K562 (cell line): ENCODE measurements around the gene TPGS1.

Experiments
- BDP1 ChIP-seq: IDR thresholded peaks from 3 replicates; pipeline ENCODE4 v1.6.1; 2011; ENCODE audit not compliant: insufficient read length, insufficient read depth
- CTCF ChIP-seq, 3 experiments: IDR thresholded peaks in 2 of 3; conservative IDR thresholded peaks in 1 of 3; 2 replicates each; pipeline ENCODE4 v1.5.1; 2011 to 2012; ENCODE audit warnings: low read length in 3 of 3, mild to moderate bottlenecking in 3 of 3, control low read depth in 2 of 3, improper control_type of control experiment in 1 of 3, inconsistent platforms in 1 of 3, low read depth in 1 of 3, mixed read lengths in 1 of 3, moderate library complexity in 1 of 3; ENCODE audit not compliant: insufficient read depth in 2 of 3
- GTF2A2 ChIP-seq: IDR thresholded peaks from 2 replicates; pipeline ENCODE4 v1.6.1; 2016; ENCODE audit warnings: mild to moderate bottlenecking, missing genetic modification characterization, missing compliant biosample characterization
- GTF2E2 ChIP-seq: fragments of 200-800 bp; sonication (Bioruptor generic); IDR thresholded peaks from 2 replicates; pipeline ENCODE4 v1.6.1; 2016; ENCODE audit warnings: missing genetic modification characterization, missing compliant biosample characterization
- HCFC1 ChIP-seq: IDR thresholded peaks from 2 replicates; pipeline ENCODE4 v1.6.1; 2012; ENCODE audit warnings: low read depth, low read length, improper control_type of control experiment
- MIER1 ChIP-seq: fragments of 450-650 bp; IDR thresholded peaks from 2 replicates; pipeline ENCODE4 v1.6.1; 2016; ENCODE audit warnings: antibody characterized with exemption, mild to moderate bottlenecking, low read depth
- PKNOX1 ChIP-seq: fragments of 450-650 bp; IDR thresholded peaks from 2 replicates; pipeline ENCODE4 v1.6.1; 2016
- POLR2A ChIP-seq: fragments of 450-650 bp; conservative IDR thresholded peaks from 2 replicates; pipeline ENCODE4 v1.6.1; 2016
- THAP12 ChIP-seq: fragments of 250-450 bp; sonication (Bioruptor Pico); IDR thresholded peaks from 2 replicates; pipeline ENCODE4 v1.9.0; 2021; ENCODE audit warnings: mild to moderate bottlenecking, inconsistent platforms

GRCh38 chr19:548886-549830 is 41.9 kb downstream of the TPGS1 start:
- TF ChIP-seq HCFC1 (no peak), MIER1 (no peak), GTF2A2 (tag) (no peak), THAP12 (CRISPR knock-in tag) (no peak), CTCF (IDR thresholded peaks at IDR 0.05 in 2 of 3, conservative IDR thresholded peaks at IDR 0.05 in 1 of 3; ENCODE audit: insufficient read depth in 2 of 3, low read depth in 1 of 3, low read length in 3 of 3) (no peak), PKNOX1 (no peak), POLR2A (no peak), GTF2E2 (tag) (no peak), BDP1 (no peak)
